Measurements from ENCODE around the gene CAV1.

The CAV1 gene

GRCh38 chr7:116554911-116555310 lies 30.1 kb downstream of the CAV1 start:
- in situ Hi-C loops (cut with MboI; ENCODE audit: low sequenced_read_pairs): no loop called here

- in situ Hi-C loops (cut with MboI; ENCODE audit: low sequenced_read_pairs): no loop called here
These were observed 32.3 kb downstream of the CAV1 start for GRCh38 chr7:116557066-116557585.

- in situ Hi-C loops (cut with MboI; ENCODE audit: low sequenced_read_pairs): no loop called here
These were observed 33.1 kb downstream of the CAV1 start for GRCh38 chr7:116557901-116558300.

GRCh38 chr7:116560021-116560970 lies 35.5 kb downstream of the CAV1 start:
- in situ Hi-C loops (cut with MboI; ENCODE audit: low sequenced_read_pairs): no loop called here

GRCh38 chr7:116561697-116562483 lies 37.1 kb downstream of the CAV1 start:
- in situ Hi-C loops (cut with MboI; ENCODE audit: low sequenced_read_pairs): no loop called here

GRCh38 chr7:116562529-116563121 lies 37.8 kb downstream of the CAV1 start:
- in situ Hi-C loops (cut with MboI; ENCODE audit: low sequenced_read_pairs): no loop called here

- in situ Hi-C loops (cut with MboI; ENCODE audit: low sequenced_read_pairs): no loop called here
These were observed 41.1 kb downstream of the CAV1 start for GRCh38 chr7:116565981-116566380.

GRCh38 chr7:116566666-116567065 lies 41.8 kb downstream of the CAV1 start:
- in situ Hi-C loops (cut with MboI; ENCODE audit: low sequenced_read_pairs): no loop called here

GRCh38 chr7:116569737-116570136 lies 44.9 kb downstream of the CAV1 start:
- in situ Hi-C loops (cut with MboI; ENCODE audit: low sequenced_read_pairs): no loop called here

- in situ Hi-C loops (cut with MboI; ENCODE audit: low sequenced_read_pairs): no loop called here
These were observed 45.5 kb downstream of the CAV1 start for GRCh38 chr7:116570306-116570705.

GRCh38 chr7:116571037-116571436 lies 46.2 kb downstream of the CAV1 start:
- in situ Hi-C loops (cut with MboI; ENCODE audit: low sequenced_read_pairs): no loop called here

- in situ Hi-C loops (cut with MboI; ENCODE audit: low sequenced_read_pairs): no loop called here
These were observed 46.7 kb downstream of the CAV1 start for GRCh38 chr7:116571552-116571951.

- in situ Hi-C loops (cut with MboI; ENCODE audit: low sequenced_read_pairs): no loop called here
These were observed 47.2 kb downstream of the CAV1 start for GRCh38 chr7:116572036-116572435.

- in situ Hi-C loops (cut with MboI; ENCODE audit: low sequenced_read_pairs): no loop called here
These were observed 48.7 kb downstream of the CAV1 start for GRCh38 chr7:116573541-116573940.

- in situ Hi-C loops (cut with MboI; ENCODE audit: low sequenced_read_pairs): no loop called here
These were observed 49.4 kb downstream of the CAV1 start for GRCh38 chr7:116574025-116574822.

- in situ Hi-C loops (cut with MboI; ENCODE audit: low sequenced_read_pairs): no loop called here
These were observed 51.0 kb downstream of the CAV1 start for GRCh38 chr7:116575853-116576252.

GRCh38 chr7:116576350-116577319 lies 51.8 kb downstream of the CAV1 start:
- in situ Hi-C loops (cut with MboI; ENCODE audit: low sequenced_read_pairs): no loop called here

- in situ Hi-C loops (cut with MboI; ENCODE audit: low sequenced_read_pairs): no loop called here
These were observed 52.6 kb downstream of the CAV1 start for GRCh38 chr7:116577320-116577871.

GRCh38 chr7:116578526-116578925 lies 53.7 kb downstream of the CAV1 start:
- in situ Hi-C loops (cut with MboI; ENCODE audit: low sequenced_read_pairs): no loop called here
